GM12892 (cell line): ENCODE data around the gene ZNF391.

Experiments
- POLR2A ChIP-seq: IDR thresholded peaks from 2 replicates; pipeline ENCODE4 v1.6.1; 2011; ENCODE audit warnings: low read depth, low read length, control low read depth
- POLR2AphosphoS5 ChIP-seq: IDR thresholded peaks from 2 replicates; pipeline ENCODE4 v1.6.1; 2011; ENCODE audit warnings: low read depth, low read length, control low read depth

DNA sequence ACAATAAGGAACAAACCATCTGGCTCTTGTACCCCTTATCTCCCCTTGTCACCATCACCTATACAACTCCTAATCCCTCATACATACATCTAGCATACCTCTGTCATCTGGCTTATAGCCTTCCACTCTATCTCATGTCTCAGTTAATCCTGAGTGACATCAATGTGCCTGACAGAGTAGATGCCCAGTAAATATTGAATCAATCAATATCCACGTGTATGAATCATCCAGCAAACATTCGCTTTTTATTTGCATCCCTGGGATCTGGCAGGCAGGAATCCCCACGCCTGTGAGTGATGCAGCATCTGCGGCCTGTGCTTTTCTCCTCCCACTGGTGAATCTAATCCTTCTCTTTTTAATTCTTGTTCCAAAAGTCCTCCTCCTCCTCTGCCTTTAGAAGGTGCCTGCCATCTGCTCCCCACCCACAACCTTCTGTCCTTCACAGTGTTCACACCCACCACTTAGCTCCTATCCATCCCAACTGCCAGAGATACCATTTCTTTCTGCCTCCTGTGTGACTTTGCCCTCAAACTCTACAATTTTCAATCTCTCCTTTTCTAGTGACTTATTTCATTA is 37.6 kb downstream of the ZNF391 start:
- TF ChIP-seq POLR2A (no peak), POLR2AphosphoS5 (no peak)
